T-helper 1 cell (primary cell): ENCODE data around the gene AFAP1.

ENCODE experiments used
- DNase-seq, 5 donors: peaks; one replicate each; pipeline ENCODE4 v3.0.0-alpha.2; 2012 to 2020

The AFAP1 gene

DNA sequence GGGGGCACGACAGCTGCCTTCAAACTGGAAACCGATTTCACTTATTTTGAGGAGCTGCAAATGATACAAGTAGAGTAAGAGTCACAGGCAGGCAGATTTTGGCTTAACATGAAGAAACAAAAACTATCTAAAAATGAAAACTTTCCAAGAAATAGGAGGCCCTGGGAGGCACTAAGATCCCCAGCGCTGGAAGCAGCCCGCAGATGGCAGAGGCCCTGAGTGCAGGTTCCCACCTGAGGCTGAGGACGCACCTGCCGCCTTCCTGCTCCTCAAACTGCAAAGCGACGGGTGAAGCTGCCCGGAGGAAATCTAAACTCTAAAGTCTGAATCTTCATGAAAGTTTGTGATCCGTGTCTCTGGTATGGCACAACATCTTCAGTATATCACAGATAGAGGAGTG is 138.7 kb downstream of the AFAP1 start:
- DNase-seq = no peak

DNA sequence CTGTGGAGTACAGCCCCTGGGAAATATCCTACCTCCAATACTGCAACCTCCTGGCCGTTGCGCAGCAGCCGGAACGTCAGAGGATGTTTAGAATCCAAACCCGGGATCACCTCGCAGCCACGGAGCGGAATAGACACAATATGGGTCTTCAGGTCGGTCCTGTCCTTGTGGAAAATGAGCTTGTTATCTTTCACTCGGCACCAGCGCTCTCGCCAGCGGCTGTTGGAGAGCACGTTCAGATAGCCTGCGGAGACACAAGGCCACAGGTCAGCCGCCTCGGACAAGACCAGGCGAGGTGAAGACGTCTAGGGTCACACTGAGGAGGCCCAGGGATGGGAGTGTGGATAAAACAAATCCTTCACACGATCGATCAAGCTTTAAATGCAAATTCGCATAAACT is 139.3 kb downstream of the AFAP1 start:
- no peak for DNase-seq

DNA sequence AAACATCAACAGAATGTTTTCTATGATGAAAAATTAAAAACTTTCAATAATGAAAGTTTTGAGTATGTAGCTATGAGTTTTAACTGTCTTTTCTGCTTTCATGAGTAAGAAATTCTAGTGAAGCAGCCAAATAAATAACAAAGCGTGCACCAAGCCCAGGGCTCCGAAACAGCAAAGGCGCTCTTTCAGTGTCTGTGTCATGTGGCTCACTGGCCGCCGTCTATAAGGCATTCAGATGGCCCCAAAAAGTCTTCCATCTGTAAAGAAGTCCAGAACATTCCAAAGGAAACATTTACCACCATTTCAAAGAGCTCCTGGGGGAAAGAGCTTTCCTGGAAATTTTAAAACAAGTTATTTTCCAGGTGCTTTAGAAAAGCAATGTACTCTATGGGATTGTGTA is 139.9 kb downstream of the AFAP1 start:
- no peak for DNase-seq

DNA sequence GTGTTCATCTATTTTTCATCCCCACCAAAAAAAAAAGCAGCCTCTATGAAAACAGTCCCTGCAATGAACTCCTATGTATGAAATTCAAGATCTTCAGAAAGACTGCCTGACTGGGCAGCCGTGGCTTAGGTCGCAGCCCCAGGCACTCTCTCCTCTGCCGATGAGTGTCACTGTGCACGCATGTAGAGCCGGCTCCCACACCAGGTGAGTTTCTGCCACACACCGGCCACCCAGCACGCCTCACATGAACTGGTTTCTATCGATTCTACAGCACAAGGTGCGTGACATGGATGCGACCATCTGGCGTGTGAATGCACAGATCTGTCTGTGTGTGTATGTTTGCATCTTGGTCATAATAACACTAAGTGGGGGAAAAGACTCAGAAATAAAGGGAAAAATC is 140.4 kb downstream of the AFAP1 start:
- DNase-seq = no peak

DNA sequence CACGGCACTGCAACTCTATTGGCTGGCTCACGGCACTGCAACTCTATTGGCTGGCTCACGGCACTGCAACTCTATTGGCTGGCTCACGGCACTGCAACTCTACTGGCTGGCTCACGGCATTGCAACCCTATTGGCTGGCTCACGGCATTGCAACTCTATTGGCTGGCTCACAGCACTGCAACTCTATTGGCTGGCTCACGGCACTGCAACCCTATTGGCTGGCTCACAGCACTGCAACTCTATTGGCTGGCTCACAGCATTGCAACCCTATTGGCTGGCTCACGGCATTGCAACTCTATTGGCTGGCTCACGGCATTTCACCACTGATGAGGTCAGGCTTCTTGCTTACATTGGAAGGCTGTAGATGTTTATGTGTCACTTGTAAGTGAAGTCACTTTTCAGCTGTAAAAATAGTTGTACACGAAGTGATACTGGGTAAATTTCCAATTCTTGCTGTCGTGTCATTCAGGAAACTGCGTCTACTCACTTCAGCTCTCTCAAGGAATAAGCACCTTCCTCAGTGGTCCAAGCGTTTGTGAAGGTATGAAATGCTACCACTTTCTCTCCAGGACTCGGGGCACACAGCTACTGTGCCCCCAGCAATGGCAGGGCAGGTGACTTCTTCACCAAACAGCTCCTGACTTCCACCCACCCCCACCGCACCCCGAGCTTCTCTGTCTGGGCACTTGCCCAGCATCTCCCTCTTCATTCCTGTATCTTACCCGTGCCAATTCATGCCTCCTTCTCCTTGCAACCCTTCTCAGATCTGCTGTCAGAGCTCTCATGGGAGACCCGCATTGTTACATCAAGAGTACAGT is 141.3 kb downstream of the AFAP1 start:
- DNase-seq = no peak

DNA sequence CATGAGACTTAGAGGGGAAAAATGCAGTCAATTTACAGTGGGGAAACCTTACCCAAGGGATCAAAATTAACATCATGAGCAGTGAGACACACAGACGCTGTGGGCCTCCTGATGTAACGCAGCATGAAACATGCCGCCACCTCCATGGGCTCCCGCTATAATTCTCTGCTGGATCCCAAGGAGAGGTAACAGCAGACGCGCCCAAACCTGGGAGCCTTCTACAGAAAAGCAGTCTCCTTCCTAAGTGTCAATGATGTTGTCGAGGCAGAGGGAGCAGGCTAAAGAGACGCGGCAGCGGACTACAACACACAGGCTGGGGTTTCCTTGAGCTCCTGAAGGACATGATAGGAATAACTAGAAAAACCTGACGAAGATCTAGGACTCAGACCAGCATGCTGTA is 142.3 kb downstream of the AFAP1 start:
- no peak for DNase-seq

DNA sequence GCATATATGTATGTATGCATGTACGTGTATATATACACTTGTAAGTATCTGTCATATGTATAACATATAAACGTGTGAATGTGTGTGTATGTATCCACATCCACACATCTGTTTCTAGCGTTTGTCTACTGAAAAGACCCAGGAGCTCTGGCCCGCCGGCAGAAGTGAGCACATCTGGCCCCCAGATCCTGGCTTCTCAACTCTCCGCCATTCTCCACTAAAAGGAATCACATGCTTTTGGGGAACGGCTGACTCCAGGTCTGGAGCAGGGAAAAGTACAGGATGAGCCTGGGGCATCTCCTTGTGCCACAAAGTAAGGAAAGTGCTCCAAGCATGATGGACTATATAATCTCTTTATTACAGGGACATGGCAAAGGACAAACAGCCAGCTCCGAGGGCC is 143.7 kb downstream of the AFAP1 start:
- no peak for DNase-seq

DNA sequence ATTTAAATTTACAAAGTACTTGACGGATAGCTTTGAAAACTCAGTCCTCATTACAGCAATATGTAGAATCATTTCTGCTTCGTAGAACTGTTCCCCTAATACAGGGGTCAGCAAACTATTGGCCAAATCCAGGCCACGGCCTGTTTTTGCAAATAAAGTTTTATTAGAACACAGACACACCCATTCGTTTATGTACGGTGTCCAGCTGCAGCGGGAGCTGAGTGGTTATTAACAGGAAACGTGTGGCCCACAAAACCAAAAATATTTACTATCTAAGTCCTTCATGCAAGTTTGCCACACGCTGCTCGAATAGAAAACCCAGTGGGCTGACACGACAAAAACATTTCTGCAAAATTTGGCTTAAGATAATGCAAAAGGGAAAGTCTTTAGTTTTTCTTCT is 146.5 kb downstream of the AFAP1 start:
- DNase-seq = no peak

DNA sequence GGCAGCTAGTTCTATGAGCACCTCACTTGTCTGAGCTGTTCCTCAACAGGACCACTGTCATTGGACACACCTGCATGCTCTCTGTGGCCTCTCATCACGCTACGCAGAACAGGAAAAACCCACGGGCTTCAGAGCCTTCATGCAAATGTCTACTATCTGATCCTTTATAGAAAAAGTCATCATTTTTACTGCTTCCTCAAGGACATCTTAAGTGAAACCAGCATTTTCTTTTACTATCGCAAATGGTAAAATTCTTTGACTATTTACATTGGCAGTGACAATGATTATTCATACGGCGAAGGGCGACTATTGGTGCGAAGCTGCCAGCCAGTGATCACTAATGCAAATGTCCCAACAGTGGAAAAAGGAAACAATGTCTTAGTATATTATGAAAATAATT is 147.0 kb downstream of the AFAP1 start:
- no peak for DNase-seq

DNA sequence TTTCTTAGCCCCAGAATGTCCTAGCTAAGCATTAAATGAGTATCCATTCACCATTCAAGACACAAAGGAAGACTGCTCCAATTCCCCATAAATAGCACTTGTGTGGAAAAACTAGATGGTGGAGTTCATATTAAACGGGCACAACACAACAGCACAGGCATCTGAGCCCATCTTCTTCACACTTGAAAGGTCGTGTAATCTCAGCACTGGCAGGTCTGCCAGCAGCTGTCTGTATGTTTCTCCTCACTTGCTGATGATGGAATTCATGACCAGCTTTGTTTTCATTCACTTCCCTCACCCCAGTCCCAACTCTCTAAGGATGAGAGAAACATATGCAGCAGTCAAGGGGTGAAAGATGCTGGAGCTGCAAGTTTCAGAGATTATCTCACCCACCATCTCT is 148.7 kb downstream of the AFAP1 start:
- no peak for DNase-seq

DNA sequence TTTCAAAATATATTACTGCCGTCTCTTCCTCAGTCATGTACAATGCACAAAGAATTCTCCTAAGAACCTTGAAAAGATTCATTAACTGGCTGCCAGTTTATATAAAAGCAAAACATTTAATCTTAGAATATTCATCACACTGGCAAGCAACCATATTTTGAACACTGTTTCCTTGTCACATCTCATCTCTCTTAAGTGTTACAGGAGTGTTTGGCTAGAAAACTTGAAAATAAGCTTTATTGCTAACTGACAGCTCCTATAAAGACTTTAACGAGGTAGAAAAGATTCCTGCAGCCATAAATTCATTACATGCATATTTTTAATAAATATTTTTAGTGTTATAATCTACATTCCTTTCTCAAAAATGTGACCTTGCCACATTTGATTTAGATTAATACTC is 149.6 kb downstream of the AFAP1 start:
- DNase-seq = no peak

DNA sequence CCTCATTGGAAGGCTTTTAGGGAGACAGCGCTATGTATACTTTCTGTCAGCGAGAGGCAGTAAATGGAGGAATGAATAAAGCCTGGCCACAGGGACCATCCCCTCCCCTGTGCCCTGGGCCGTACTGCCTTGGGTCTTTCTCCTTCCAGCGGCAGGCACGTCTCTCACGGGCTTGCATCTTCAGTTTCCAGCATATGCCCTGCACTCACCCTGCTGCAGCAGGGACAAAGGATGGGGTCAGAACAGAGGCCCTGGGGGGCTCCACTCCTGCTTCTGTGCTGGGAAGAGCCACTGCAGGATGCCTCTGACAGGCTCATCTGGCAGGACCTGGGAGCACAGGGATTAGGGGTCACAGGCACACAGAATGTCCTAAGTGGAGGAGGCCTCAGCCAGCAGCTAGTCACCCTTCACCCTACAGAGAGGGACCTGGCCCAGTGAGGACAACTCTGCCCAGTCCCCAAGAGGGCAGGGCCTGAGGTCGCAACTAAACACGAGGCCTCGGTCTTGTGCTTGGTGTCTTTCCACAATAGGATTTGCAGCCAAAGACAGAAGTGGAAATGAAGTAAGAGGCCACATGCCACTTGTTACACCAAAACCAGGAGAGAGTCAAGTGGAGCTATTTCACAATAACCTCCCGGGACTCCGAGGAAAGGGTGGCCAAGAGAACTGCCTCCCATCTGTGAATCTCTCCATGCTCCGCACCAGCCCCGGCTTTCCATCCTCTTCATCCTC is 150.8 kb downstream of the AFAP1 start:
- no peak for DNase-seq

DNA sequence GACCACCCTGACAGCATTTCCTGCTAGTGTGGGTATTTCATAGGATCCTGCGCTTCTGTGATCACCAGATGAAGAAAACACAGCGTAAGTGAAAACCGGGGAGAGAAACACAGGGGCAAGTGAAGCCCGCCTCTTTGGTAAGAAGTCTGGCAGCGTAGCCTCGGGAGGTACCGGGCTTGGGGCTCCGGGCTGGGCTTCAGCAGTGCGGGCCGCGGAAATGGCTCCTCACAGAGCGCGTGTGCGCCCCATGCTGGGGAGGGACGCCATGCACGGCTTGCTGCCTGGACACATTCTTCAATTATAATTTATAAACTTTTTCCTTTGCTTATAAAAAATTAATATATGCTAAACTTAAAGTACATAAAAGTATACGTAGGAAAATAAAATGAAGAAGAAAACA is 151.5 kb downstream of the AFAP1 start:
- DNase-seq = no peak

DNA sequence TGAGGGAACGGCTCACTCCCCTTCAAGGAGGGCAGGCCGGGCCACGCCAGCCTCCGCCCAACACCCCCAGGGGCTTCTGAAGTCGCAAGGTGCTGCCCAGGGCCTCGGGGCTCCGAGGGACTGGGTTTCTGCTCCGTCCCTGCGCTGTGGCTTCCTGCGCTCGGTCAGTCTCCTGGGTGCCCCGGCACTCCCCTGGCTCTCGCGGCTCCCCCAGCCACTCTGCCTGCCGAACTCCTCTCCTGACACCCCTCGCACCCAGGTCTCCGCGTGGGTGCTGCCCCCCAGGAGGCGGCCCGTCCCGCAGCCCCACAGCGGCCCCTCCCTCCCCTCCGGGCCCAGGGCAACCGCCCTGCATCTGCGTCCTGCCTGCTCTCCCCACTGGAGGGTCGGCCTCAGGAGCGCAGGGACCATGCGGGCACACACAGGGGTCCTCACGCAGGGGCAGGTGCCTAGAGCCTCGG is 151.9 kb downstream of the AFAP1 start:
- no peak for DNase-seq

DNA sequence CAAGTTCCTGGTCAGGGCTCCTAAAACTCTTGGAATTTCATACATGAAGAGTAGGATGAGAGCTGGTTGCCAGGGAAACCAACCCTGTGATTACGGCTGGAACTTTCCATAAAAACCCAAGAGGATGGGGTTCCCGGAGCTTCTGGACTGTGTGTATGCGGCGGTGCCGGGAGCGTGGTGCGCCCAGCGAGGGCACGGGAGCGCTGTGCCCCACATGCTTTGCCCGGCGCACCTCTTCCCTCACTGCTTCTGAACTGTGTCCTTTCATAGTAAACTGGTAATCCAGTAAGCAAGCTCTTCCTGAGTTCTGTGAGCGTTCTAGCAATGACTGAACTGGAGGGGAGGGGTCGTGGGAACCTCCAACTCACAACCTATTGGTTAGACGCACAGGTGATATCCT is 152.6 kb downstream of the AFAP1 start:
- DNase-seq = no peak

DNA sequence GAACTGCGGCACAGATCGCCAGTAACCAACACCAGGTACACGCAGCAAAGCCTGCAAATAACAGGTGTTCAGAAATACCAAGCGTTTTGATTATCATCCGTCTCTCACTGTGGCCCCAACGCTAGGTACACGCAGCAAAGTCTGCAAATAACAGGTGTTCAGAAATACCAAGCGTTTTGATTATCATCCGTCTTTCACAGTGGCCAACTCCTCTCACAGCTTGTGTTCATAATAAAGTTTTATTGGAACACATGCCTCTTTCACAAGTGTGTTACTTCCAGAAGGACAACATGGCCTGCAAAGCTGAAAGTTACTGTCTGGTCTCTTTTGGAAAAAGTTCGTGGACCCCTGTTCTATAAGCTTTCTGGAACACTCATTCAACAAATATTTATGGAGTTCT is 153.1 kb downstream of the AFAP1 start:
- no peak for DNase-seq

DNA sequence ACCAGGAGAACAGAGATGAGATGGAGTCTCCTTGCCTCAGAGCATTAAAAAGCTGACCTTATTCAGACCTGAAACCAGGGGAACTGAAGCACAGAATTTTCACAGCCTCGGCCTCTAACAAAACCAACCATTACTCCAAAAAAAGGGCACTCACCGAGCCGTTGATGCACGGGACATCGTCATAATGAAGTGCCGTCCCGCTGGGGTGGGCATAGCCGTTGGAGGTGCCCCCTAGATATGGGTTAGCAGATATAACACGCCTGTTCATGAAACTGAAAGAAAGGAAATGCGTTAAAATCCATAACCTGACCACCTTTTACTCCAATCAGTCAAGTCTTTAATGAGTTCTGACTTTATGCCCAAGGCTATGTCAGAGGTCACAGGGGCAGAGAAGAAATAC is 153.6 kb downstream of the AFAP1 start:
- no peak for DNase-seq

DNA sequence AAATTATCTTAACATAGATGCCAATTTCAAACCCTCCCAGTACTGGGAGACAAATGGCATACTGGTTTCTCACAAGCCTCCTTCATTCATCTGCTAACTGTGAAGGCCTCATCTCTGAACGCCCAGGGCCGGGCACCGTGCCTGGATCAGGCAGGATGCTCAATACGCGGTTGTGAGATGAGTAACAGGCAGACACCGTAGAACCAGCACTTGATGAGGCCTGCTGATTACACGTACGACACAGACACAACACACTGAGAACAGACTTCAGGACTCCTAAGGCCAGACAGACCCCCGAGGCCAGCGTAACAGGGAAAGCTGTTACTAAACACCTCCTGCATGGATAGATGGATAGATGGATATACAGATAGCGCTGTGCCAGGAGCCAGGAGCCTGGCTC is 154.6 kb downstream of the AFAP1 start:
- peak in 1 of 5 donors; percentile 31 for DNase-seq

DNA sequence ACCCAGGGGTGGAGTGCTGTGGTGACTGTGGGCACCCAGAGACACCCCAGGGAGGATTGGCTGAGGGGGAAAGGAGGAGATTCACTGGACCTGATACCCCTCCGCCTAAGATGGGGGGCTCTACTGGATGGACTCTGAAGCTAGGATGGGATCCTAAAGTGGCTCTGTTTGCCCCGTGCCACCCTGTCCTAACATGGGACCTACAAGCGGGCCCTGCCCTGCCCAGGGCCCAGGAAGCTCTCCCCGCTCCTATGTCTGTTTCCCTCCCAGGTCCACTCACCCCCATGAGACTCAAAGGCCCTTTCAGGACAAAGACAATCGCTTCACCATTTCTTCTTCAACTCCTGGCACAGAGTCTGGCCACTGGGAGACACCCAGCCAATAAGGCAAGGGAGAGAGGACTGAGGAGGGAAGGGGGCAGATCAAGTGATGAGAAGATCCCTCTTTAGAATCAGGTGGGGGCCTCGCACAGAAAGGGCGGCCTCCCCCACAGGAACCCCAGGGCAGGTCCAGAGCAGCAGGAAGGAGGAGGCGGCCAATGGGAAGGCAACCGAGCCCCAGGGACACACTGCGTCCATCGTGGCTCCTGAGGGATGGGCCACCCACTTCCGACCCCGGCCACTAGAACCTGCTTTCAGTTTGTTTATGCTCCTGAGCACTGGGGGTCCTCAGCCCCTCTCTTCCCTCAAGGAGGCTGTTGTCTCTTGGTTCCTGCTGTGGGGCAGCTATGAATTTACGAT is 155.4 kb downstream of the AFAP1 start:
- no peak for DNase-seq

DNA sequence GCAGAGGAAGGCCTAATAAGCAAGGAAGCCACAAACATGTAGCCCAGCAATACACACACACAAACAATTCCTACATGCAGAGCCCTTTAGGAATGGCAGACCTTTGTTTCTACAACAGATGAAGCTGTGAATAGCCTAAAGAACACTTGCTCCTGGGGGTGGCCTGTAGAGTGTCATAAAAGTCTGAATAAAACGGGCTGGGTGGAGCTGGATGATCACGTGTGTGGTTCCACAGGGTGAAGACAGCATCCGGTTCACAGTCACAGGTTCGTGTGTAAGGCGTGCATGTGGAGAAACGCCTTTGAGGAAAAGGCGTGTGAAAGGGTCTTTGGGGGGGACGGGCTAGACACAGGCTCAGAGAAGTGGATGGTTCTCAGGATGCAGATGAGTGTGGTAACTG is 156.1 kb downstream of the AFAP1 start:
- no peak for DNase-seq

DNA sequence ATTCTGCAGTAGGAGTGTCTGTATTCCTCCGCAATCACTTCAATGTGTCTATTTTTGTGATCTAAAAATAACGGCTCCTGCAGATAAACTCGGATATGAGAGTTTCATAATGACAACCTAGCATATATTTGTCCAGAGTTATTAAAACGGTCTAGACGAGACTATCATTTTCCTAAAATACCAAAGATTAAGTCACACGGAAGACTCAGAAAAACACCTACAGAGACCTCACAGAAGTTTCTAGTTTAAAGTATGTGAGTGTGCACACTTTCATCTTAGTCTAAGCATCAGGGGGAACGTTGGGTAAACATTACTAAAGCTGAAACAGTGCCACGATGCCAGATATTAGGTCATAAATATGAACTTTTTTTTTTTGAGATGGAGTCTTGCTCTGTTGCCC is 156.9 kb downstream of the AFAP1 start:
- no peak for DNase-seq

DNA sequence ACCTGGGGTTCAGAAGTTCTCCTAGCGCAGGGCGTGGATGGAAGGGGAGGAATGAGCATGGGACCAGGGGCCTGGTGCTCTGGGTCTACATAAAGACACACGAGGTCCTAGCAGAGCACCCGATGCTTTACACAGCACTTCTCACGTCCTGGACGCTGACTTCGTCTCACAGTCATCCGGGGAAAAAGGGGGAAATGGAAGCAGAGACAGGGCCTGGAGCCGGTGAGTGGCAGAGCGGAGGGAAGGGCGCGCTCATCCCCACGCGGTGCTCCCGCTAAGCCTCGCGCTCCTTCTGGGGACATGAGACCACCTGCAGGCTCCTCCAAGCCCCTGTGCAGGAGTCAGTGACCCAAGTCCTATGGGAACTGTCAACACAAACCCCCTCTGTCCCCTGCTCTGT is 157.7 kb downstream of the AFAP1 start:
- no peak for DNase-seq

DNA sequence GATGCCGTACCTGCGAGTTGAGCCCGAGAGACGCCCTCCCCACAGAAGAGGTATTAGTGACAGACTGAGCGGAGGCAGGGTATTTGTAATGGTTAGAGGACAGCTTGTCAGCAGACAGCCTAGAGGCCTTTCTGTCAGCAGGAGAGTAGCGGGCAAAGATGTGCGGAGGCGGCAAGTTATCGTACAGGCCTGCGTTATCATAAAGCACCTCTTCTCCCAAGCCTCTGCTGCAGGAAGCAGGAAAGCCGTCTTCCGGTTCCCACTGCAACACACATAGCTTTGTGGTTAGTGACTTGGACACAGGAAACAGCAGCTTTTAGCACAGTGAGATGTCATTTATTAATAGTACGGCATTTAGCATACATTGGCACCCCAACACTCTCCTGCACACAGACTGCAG is 158.3 kb downstream of the AFAP1 start:
- DNase-seq = no peak
